Loucy (cell line): ENCODE data around the gene AIMP1.

Source experiments
- EZH2phosphoT487 ChIP-seq: fragments of 200-600 bp; IDR thresholded peaks from 2 replicates; pipeline ENCODE4 v1.6.1; 2018; ENCODE audit warnings: antibody characterized with exemption, mild to moderate bottlenecking, moderate library complexity, borderline replicate concordance
- TF ChIP-seq, protein P1 (sequence below): fragments of 200-600 bp; sonication (generic); conservative IDR thresholded peaks from 2 replicates; pipeline ENCODE4 v1.5.1; 2014; ENCODE audit warnings: mild to moderate bottlenecking, antibody characterized with exemption, low read length

DNA sequence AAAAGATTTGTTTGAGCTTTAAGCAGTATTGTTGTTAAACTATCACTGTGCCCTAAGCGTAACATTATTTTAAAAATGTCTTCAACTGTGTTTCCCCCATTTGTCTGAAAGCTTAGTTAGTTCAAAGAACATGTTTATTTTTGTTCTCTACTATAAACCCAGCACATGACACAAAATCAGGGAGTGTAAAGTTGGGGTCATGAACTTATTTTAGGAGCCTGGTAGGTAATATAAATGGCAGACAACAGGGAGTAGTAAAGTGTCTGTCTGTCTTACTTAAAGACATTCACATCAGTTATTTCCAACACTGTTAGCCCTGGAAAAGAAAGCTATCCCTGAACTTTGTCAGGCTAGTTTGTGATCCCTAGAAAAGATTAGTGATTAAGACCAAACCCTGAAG is 3.9 kb downstream of the AIMP1 start:
- TF ChIP-seq, protein P1, sequence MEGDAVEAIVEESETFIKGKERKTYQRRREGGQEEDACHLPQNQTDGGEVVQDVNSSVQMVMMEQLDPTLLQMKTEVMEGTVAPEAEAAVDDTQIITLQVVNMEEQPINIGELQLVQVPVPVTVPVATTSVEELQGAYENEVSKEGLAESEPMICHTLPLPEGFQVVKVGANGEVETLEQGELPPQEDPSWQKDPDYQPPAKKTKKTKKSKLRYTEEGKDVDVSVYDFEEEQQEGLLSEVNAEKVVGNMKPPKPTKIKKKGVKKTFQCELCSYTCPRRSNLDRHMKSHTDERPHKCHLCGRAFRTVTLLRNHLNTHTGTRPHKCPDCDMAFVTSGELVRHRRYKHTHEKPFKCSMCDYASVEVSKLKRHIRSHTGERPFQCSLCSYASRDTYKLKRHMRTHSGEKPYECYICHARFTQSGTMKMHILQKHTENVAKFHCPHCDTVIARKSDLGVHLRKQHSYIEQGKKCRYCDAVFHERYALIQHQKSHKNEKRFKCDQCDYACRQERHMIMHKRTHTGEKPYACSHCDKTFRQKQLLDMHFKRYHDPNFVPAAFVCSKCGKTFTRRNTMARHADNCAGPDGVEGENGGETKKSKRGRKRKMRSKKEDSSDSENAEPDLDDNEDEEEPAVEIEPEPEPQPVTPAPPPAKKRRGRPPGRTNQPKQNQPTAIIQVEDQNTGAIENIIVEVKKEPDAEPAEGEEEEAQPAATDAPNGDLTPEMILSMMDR = no peak
- TF ChIP-seq EZH2phosphoT487 = no peak
